HCT116 (cell line): Measurements from ENCODE around the gene PRM2. TPM values are rescaled to one million over a fixed set of nuclear protein-coding genes. Genes with fewer than 3 reads are reported as not detected.

Experiments
- ATAC-seq: fragments of 200-7000 bp; cut with Tn5 transposase; 2 replicates; pipeline ENCODE4 v1.9.1; 2020; ENCODE audit warnings: mild to moderate bottlenecking, moderate library complexity
- BruUV-seq: library from RNA; stranded (reverse); fragments of 400-500 nt; replicated peaks from 2 replicates; lab custom pipeline; 2021; lab: Mats Ljungman, UMichigan
- CTCF ChIA-PET: fragments of 300-600 bp; sonication (Branson Sonifier 250); formaldehyde crosslinking; loops from one replicate; lab custom pipeline; 2021; ENCODE audit warnings: antibody characterized with exemption; lab: Charles Lee
- POLR2A ChIA-PET: fragments of 300-600, 350-600 bp; sonication (Branson Sonifier 250); formaldehyde crosslinking; loops from one replicate; lab custom pipeline; 2021; ENCODE audit warnings: antibody characterized with exemption; lab: Charles Lee
- RAD21 ChIA-PET, 2 experiments: fragments of 300-600 bp; sonication (Branson Sonifier 250); formaldehyde crosslinking; loops; one replicate each; lab custom pipeline; 2023; ENCODE audit warnings: low total read pairs in 2 of 2; ENCODE audit not compliant: uncharacterized antibody in 2 of 2, unreplicated experiment in 2 of 2, low non-redundant PET in 1 of 2; lab: Charles Lee
- DNase-seq: peaks from one replicate; pipeline ENCODE4 v3.0.0-alpha.2; 2010; ENCODE audit warnings: low read depth, low spot score
- H2AFZ ChIP-seq: fragments of 200-600 bp; shearing (Covaris generic), sonication (generic); 2 replicates; pipeline ENCODE4 v1.6.1; 2017; ENCODE audit warnings: low read depth, mixed run types, mixed read lengths, antibody characterized with exemption, low read length; ENCODE audit not compliant: poor library complexity, severe bottlenecking
- H3K27ac ChIP-seq: 2 replicates; pipeline ENCODE4 v1.5.1; 2012; ENCODE audit warnings: low read depth, low read length
- H3K27me3 ChIP-seq: fragments of 200-600 bp; sonication (generic); 2 replicates; pipeline ENCODE4 v1.6.1; 2016; ENCODE audit warnings: mixed run types, low read length, mixed read lengths; ENCODE audit not compliant: insufficient read depth
- H3K36me3 ChIP-seq, 2 experiments: fragments of 200-500 bp in 1 of 2; fragments of 200-600 bp in 1 of 2; sonication (Bioruptor generic) in 1 of 2; sonication (generic) in 1 of 2; 2 replicates each; pipeline versions ENCODE4 v1.5.1 to v1.6.1; 2014 to 2016; ENCODE audit warnings: low read length in 2 of 2, inconsistent platforms in 1 of 2, mixed read lengths in 1 of 2, mixed run types in 1 of 2; ENCODE audit not compliant: insufficient read depth in 2 of 2, control insufficient read depth in 1 of 2
- H3K4me1 ChIP-seq, 2 experiments: fragments of 200-600 bp in 1 of 2; sonication (generic) in 1 of 2; 2 replicates each; pipeline versions ENCODE4 v1.5.1 to v1.6.1; 2012 to 2017; ENCODE audit warnings: low read length in 2 of 2, inconsistent platforms in 1 of 2, mild to moderate bottlenecking in 1 of 2, mixed read lengths in 1 of 2, mixed run types in 1 of 2, moderate library complexity in 1 of 2; ENCODE audit not compliant: insufficient read depth in 2 of 2, control insufficient read depth in 1 of 2
- H3K4me2 ChIP-seq: fragments of 200-600 bp; sonication (generic); 2 replicates; pipeline ENCODE4 v1.6.1; 2017; ENCODE audit warnings: mixed run types, low read length, mixed read lengths
- H3K4me3 ChIP-seq, 2 experiments: fragments of 200-600 bp in 1 of 2; sonication (generic) in 1 of 2; replicated peaks in 1 of 2; 2 replicates each; pipeline ENCODE4 v1.5.1; 2011 to 2016; ENCODE audit warnings: low read length in 2 of 2, control low read depth in 1 of 2, low read depth in 1 of 2, mild to moderate bottlenecking in 1 of 2, mixed read lengths in 1 of 2, mixed run types in 1 of 2
- H3K79me2 ChIP-seq: fragments of 200-600 bp; sonication (generic); 2 replicates; pipeline ENCODE4 v1.6.1; 2017; ENCODE audit warnings: mild to moderate bottlenecking, mixed run types, low read length, moderate library complexity, mixed read lengths; ENCODE audit not compliant: insufficient read depth
- H3K9ac ChIP-seq: fragments of 200-600 bp; sonication (generic); 2 replicates; pipeline ENCODE4 v1.6.1; 2016; ENCODE audit warnings: low read length, mixed read lengths
- H3K9me2 ChIP-seq: fragments of 200-600 bp; sonication (generic), shearing (Covaris generic); 2 replicates; pipeline ENCODE4 v1.6.1; 2017; ENCODE audit warnings: mixed run types, mild to moderate bottlenecking, moderate library complexity; ENCODE audit not compliant: insufficient read depth
- H3K9me3 ChIP-seq, 2 experiments: fragments of 200-500 bp in 1 of 2; fragments of 200-600 bp in 1 of 2; sonication (Bioruptor generic) in 1 of 2; sonication (generic) in 1 of 2; 2 replicates each; pipeline ENCODE4 v1.6.1; 2014 to 2017; ENCODE audit warnings: low read length in 2 of 2, mixed read lengths in 2 of 2, inconsistent platforms in 1 of 2, low read depth in 1 of 2, mild to moderate bottlenecking in 1 of 2, mixed run types in 1 of 2, moderate library complexity in 1 of 2; ENCODE audit not compliant: control insufficient read depth in 1 of 2, insufficient read depth in 1 of 2
- H4K20me1 ChIP-seq: fragments of 200-600 bp; sonication (generic), shearing (Covaris generic); 2 replicates; pipeline ENCODE4 v1.6.1; 2017; ENCODE audit warnings: mixed run types, mild to moderate bottlenecking, moderate library complexity; ENCODE audit not compliant: insufficient read depth
- CEBPB ChIP-seq: IDR thresholded peaks from 2 replicates; pipeline ENCODE4 v1.6.1; 2012; ENCODE audit warnings: low read depth
- EGR1 ChIP-seq: IDR thresholded peaks from 2 replicates; pipeline ENCODE4 v1.6.1; 2012; ENCODE audit warnings: low read depth
- ELF1 ChIP-seq: IDR thresholded peaks from 2 replicates; pipeline ENCODE4 v1.6.1; 2012; ENCODE audit warnings: low read depth, borderline replicate concordance
- EZH2 ChIP-seq: fragments of 200-600 bp; sonication (generic); IDR thresholded peaks from 2 replicates; pipeline ENCODE4 v1.6.1; 2017; ENCODE audit warnings: antibody characterized with exemption, mixed run types
- FOSL1 ChIP-seq: IDR thresholded peaks from 2 replicates; pipeline ENCODE4 v1.6.1; 2012; ENCODE audit warnings: low read depth
- MAX ChIP-seq: IDR thresholded peaks from 2 replicates; pipeline ENCODE4 v1.6.1; 2012
- RAD21 ChIP-seq: IDR thresholded peaks from 2 replicates; pipeline ENCODE4 v1.6.1; 2012; ENCODE audit warnings: low read depth, mild to moderate bottlenecking
- SP1 ChIP-seq: IDR thresholded peaks from 2 replicates; pipeline ENCODE4 v1.6.1; 2012; ENCODE audit warnings: low read depth
- SRF ChIP-seq: IDR thresholded peaks from 2 replicates; pipeline ENCODE4 v1.6.1; 2012; ENCODE audit warnings: low read depth
- YY1 ChIP-seq: IDR thresholded peaks from 2 replicates; pipeline ENCODE4 v1.6.1; 2011; ENCODE audit warnings: low read length, low read depth, moderate library complexity, mild to moderate bottlenecking; ENCODE audit not compliant: insufficient replicate concordance; ENCODE audit errors: extremely low read depth
- intact Hi-C: fragments of 100-400 bp; cut with micrococcal nuclease; formaldehyde crosslinking; loops from 2 replicates; pipeline ENCODE4 v1.10.0; 2022
- total RNA-seq: library from RNA; stranded (reverse); gene quantifications from one replicate; pipeline ENCODE4 v1.2.1, GENCODE V29; 2021; ENCODE audit not compliant: unreplicated experiment
- TF ChIP-seq, protein P1 (sequence below): IDR thresholded peaks from 2 replicates; pipeline ENCODE4 v1.6.1; 2011; ENCODE audit warnings: mild to moderate bottlenecking, low read length, moderate library complexity; ENCODE audit not compliant: insufficient replicate concordance; ENCODE audit errors: extremely low read depth

The PRM2 gene
- total RNA-seq, 1 experiment from 2014 or later = not detected

DNA sequence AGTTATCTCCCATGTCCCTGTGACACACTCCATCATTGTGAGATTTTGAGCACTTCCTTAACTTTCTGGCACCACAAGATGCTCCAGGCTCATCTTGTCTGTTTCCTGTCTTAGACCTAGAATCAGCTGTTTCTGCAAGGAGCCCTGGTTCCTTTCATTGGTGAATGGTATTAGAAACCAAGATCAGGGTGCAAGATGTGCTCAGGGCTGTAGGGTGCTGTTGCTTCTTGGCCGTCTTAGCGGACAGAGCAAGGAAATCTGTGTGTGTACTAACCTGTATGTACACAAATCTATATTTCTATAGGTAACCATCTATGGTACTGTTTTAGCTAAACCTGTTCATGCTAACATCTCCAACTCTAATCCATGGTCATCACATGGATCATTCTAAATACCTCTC is 12.9 kb upstream of the PRM2 start:
- ChIA-PET POLR2A (no interaction called here), CTCF (no interaction called here)
- H3K27ac ChIP-seq = no peak overlapping the region

DNA sequence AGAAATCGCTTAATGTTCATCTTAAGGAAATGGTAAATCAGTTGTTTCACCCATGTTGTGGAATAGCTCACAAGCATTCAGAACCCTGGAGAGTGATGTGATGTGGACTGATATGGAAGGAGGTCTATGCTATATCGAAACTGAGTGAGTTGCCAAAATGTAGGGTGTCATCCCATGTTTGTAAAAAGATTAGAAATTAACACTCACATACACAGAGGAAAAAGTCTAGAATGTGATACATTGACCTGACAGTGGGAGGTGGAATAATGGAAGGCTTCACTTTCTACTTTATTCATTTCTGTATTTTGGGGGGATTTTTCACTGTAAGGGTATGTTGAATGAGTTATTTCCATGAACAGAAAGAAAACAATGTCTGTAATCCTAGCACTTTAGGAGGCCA is 9.6 kb upstream of the PRM2 start:
- Histone ChIP-seq H4K20me1 (no peaks in the 10 kb centered on the region), H3K9me2 (no peaks in the 10 kb centered on the region), H3K4me3 (no peak overlapping the region), H3K27me3 (no peaks in the 10 kb centered on the region), H3K4me1 (no peaks in the 10 kb centered on the region), H2AFZ (no peak overlapping the region), H3K4me2 (no peak overlapping the region), H3K27ac (no peak overlapping the region), H3K9ac (no peak overlapping the region), H3K79me2 (no peaks in the 10 kb centered on the region), H3K9me3 (no peaks in the 10 kb centered on the region), H3K36me3 (no peaks in the 10 kb centered on the region)
- ChIA-PET POLR2A (no interaction called here), CTCF (no interaction called here), RAD21 (no interaction called here)
- ATAC-seq = no peak
- TF ChIP-seq YY1 (no peak), FOSL1 (no peak), RAD21 (no peak), EGR1 (no peak), MAX (no peak), SRF (no peak), SP1 (no peak)
- TF ChIP-seq, protein P1, sequence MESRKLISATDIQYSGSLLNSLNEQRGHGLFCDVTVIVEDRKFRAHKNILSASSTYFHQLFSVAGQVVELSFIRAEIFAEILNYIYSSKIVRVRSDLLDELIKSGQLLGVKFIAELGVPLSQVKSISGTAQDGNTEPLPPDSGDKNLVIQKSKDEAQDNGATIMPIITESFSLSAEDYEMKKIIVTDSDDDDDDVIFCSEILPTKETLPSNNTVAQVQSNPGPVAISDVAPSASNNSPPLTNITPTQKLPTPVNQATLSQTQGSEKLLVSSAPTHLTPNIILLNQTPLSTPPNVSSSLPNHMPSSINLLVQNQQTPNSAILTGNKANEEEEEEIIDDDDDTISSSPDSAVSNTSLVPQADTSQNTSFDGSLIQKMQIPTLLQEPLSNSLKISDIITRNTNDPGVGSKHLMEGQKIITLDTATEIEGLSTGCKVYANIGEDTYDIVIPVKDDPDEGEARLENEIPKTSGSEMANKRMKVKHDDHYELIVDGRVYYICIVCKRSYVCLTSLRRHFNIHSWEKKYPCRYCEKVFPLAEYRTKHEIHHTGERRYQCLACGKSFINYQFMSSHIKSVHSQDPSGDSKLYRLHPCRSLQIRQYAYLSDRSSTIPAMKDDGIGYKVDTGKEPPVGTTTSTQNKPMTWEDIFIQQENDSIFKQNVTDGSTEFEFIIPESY = no peak
- BruUV-seq = no TSS peak
- no peak for DNase-seq
- intact Hi-C loops = no loop called here

More for the DNA sequence above, 12.9 kb upstream of the PRM2 start:
- Histone ChIP-seq H3K27me3 (no peaks in the 10 kb centered on the region), H3K36me3 (no peaks in the 10 kb centered on the region), H3K4me2 (no peak overlapping the region), H3K9me2 (no peaks in the 10 kb centered on the region), H4K20me1 (no peaks in the 10 kb centered on the region), H3K9me3 (no peaks in the 10 kb centered on the region), H3K4me3 (no peak overlapping the region), H3K9ac (no peak overlapping the region), H3K79me2 (no peaks in the 10 kb centered on the region), H3K4me1 (no peaks in the 10 kb centered on the region), H2AFZ (no peak overlapping the region)
- BruUV-seq = no TSS peak
- RAD21 ChIA-PET = no interaction called here
- intact Hi-C loops = no loop called here
- no peak for ATAC-seq
- TF ChIP-seq SP1 (no peak), ELF1 (no peak), FOSL1 (no peak), RAD21 (no peak), EZH2 (no peak), EGR1 (no peak), SRF (no peak), CEBPB (no peak), YY1 (no peak)
- TF ChIP-seq, protein P1 = no peak
- no peak for DNase-seq
